Common myeloid progenitor, CD34-positive (primary cell): Measurements from ENCODE around the gene PROZ. TPM values are rescaled to one million over a fixed set of nuclear protein-coding genes. Genes with fewer than 3 reads are reported as not detected.
A peak's percentile ranks its signal among the peaks of the same experiment; 100 is the strongest.
"Not testable (repeated sequence)": the region's sequence is repeated elsewhere in the genome, so short reads cannot be mapped to it uniquely, and the experiment has no call there.

Experiments
- CTCF ChIA-PET: fragments of 350-600 bp; sonication (Branson Sonifier 250); formaldehyde crosslinking; loops from one replicate; lab custom pipeline; 2021; ENCODE audit warnings: antibody characterized with exemption; lab: Charles Lee
- POLR2A ChIA-PET: fragments of 350-600 bp; sonication (Branson Sonifier 250); formaldehyde crosslinking; loops from one replicate; lab custom pipeline; 2021; ENCODE audit warnings: antibody characterized with exemption; lab: Charles Lee
- DNase-seq, 3 donors: peaks; one replicate each; pipeline versions ENCODE4 v3.0.0 to v3.0.0-alpha.2; 2013
- H3K27ac ChIP-seq, 2 experiments: 1 replicate in 1 of 2; 2 replicates in 1 of 2; pipeline ENCODE4 v1.7.0; 2013; ENCODE audit warnings: inconsistent platforms in 2 of 2, low read length in 2 of 2, mild to moderate bottlenecking in 2 of 2, low read depth in 1 of 2, moderate library complexity in 1 of 2; ENCODE audit not compliant: severe bottlenecking in 2 of 2, insufficient read depth in 1 of 2, poor library complexity in 1 of 2
- H3K27me3 ChIP-seq, 5 experiments: replicated peaks in 2 of 5; 1 replicate in 3 of 5; 2 replicates in 2 of 5; pipeline versions ENCODE4 v1.6.1 to v1.7.0; 2013; ENCODE audit warnings: low read length in 4 of 5, mild to moderate bottlenecking in 2 of 5, moderate library complexity in 2 of 5, inconsistent platforms in 1 of 5; ENCODE audit not compliant: insufficient read depth in 5 of 5, control insufficient read depth in 4 of 5
- H3K36me3 ChIP-seq, 4 experiments: 1 replicate in 2 of 4; 2 replicates in 2 of 4; pipeline versions ENCODE4 v1.6.1 to v1.7.0; 2013; ENCODE audit warnings: low read length in 3 of 4, control low read depth in 1 of 4, mild to moderate bottlenecking in 1 of 4; ENCODE audit not compliant: control insufficient read depth in 4 of 4, insufficient read depth in 4 of 4
- H3K4me1 ChIP-seq, 4 experiments: 1 replicate in 3 of 4; 2 replicates in 1 of 4; pipeline versions ENCODE4 v1.6.1 to v1.7.1; 2013; ENCODE audit warnings: low read length in 3 of 4, mild to moderate bottlenecking in 3 of 4, control low read depth in 1 of 4, inconsistent platforms in 1 of 4, moderate library complexity in 1 of 4; ENCODE audit not compliant: control insufficient read depth in 4 of 4, insufficient read depth in 4 of 4; ENCODE audit errors: control extremely low read depth in 1 of 4
- H3K4me3 ChIP-seq, 7 experiments: 1 replicate in 4 of 7; 2 replicates in 3 of 7; pipeline versions ENCODE4 v1.5.1 to v1.7.0; 2013; ENCODE audit warnings: mild to moderate bottlenecking in 7 of 7, low read length in 6 of 7, moderate library complexity in 6 of 7, inconsistent platforms in 2 of 7, low read depth in 2 of 7, control low read depth in 1 of 7; ENCODE audit not compliant: insufficient read depth in 4 of 7, control insufficient read depth in 1 of 7; ENCODE audit errors: extremely low read depth in 1 of 7
- H3K9me3 ChIP-seq, 5 experiments: 1 replicate in 4 of 5; 2 replicates in 1 of 5; pipeline versions ENCODE4 v1.6.1 to v1.7.1; 2013; ENCODE audit warnings: low read length in 4 of 5, mild to moderate bottlenecking in 2 of 5, inconsistent platforms in 1 of 5, low read depth in 1 of 5, moderate library complexity in 1 of 5; ENCODE audit not compliant: control insufficient read depth in 4 of 5, insufficient read depth in 2 of 5; ENCODE audit errors: control extremely low read depth in 1 of 5
- WGBS: methylation state at CpG from one replicate; pipeline ENCODE4 v1.1.5; 2013; ENCODE audit not compliant: insufficient coverage; 5-methylcytosine and 5-hydroxymethylcytosine counted together
- polyA plus RNA-seq: library from polyadenylated mRNA; unstranded; fragments of 120-200 nt; gene quantifications from one replicate; pipeline ENCODE4 v1.2.1, GENCODE V29; 2013

The PROZ gene, protein sequence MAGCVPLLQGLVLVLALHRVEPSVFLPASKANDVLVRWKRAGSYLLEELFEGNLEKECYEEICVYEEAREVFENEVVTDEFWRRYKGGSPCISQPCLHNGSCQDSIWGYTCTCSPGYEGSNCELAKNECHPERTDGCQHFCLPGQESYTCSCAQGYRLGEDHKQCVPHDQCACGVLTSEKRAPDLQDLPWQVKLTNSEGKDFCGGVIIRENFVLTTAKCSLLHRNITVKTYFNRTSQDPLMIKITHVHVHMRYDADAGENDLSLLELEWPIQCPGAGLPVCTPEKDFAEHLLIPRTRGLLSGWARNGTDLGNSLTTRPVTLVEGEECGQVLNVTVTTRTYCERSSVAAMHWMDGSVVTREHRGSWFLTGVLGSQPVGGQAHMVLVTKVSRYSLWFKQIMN
- not detected for polyA plus RNA-seq

- ChIA-PET CTCF (interaction anchor here (1.0 kb wide), 1 partner anchor 27 kb away, joined by 4 read pairs; no protein-coding TSS in a partner anchor), POLR2A (no interaction called here)
- no peak for DNase-seq
- H3K27me3 ChIP-seq = peaks cover 0 to 18% (median 2%) of the 10 kb centered on the region in 5 experiments
- no peak within 1 kb of the TSS for H3K27ac ChIP-seq
- no peaks in the 10 kb centered on the region for H3K36me3 ChIP-seq
- no peak within 1 kb of the TSS for H3K4me3 ChIP-seq
- peaks cover 0 to 4% (median 2%) of the 10 kb centered on the region in 5 experiments for H3K9me3 ChIP-seq
- peaks cover 3 to 21% (median 19%) of the 10 kb centered on the region in 4 experiments for H3K4me1 ChIP-seq
- WGBS = 87% methylated on average over 14 of the region's 16 CpGs
Observed at GRCh38 chr13:113157929-113158747, at the start of gene PROZ. Gene PROZ, plus strand, starts transcription at chr13:113158648. Its CDS starts 13 bp downstream, at chr13:113158661.

DNA sequence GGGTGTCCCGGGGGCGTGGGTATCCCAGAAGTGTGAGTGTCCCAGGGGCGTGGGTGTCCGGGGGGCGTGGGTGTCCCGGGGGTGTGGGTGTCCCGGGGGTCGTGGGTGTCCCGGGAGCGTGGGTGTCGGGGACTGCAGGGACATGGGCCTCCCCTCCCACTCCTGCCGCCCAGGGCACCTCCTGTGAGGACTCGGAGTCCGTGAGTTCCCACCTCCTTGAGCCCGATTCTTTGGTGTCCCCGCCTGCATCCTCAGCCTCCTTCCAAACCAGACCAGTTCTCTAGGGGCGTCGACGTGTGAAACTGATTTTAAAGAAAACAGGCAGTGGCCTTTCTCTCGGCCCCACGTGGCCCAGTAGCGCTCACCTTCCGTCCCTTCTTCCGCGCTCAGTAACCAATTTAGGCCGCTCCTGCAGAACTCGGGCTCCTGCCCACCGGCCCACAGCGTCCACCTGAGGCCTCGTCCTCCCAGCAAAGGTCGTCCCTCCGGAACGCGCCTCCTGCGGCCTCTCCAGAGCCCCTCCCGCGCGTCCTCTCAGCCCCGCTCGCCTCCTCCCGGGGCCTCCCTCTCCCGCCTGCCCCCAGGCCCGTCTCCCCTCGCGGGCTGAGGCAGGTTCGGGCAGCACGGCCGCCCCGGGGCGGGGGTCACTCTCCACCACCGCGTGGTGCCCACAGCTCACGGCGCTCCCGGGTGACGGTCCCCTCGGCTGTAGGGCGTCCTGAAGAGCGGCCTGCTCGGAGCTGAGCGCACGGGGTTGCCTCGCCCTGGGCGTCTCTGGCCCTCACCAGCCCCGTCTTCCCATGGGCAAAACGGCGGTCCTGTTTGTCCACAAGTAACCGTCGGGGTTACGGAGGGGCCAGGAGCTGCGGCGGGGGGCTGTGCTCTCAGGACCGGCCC is 49.0 kb upstream of the PROZ start:
- Histone ChIP-seq H3K36me3 (no peaks in the 10 kb centered on the region), H3K9me3 (peaks cover 0 to 11% (median 6%) of the 10 kb centered on the region in 5 experiments), H3K4me3 (peak overlapping the region in 2 of 7 experiments; percentile 60 to 70), H3K27me3 (peaks cover 0 to 45% (median 14%) of the 10 kb centered on the region in 5 experiments), H3K4me1 (peaks cover 0 to 24% (median 22%) of the 10 kb centered on the region in 4 experiments), H3K27ac (no peak overlapping the region)
- ChIA-PET POLR2A (no interaction called here), CTCF (no interaction called here)
- 35% methylated on average over 71 of the region's 73 CpGs for WGBS
- DNase-seq = peak in 1 of 3 donors; percentile 8

- Histone ChIP-seq H3K27me3 (peaks cover 0 to 39% (median 14%) of the 10 kb centered on the region in 5 experiments), H3K4me1 (peaks cover 0 to 24% (median 22%) of the 10 kb centered on the region in 4 experiments), H3K4me3 (peak overlapping the region; percentile 3 to 73 (median 51)), H3K36me3 (no peaks in the 10 kb centered on the region), H3K27ac (no peak overlapping the region), H3K9me3 (peaks cover 0 to 11% (median 6%) of the 10 kb centered on the region in 5 experiments)
- whole genome bisulfite sequencing = 1% methylated on average over 60 of the region's 99 CpGs
- ChIA-PET POLR2A (no interaction called here), CTCF (no interaction called here)
- peak in 2 of 3 donors; percentile 44 to 55 for DNase-seq
Observed at GRCh38 chr13:113110048-113110851, 48.2 kb upstream of the PROZ start.

- ChIA-PET POLR2A (no interaction called here), CTCF (no interaction called here)
- peak overlapping the region in 6 of 7 experiments; percentile 42 to 73 (median 56) for H3K4me3 ChIP-seq
- DNase-seq = peak in 2 of 3 donors; percentile 17 to 42
- no peak overlapping the region for H3K27ac ChIP-seq
- peaks cover 0 to 11% (median 6%) of the 10 kb centered on the region in 5 experiments for H3K9me3 ChIP-seq
- no peaks in the 10 kb centered on the region for H3K36me3 ChIP-seq
- 16% methylated on average over 45 of the region's 49 CpGs for WGBS
- peaks cover 0 to 32% (median 11%) of the 10 kb centered on the region in 5 experiments for H3K27me3 ChIP-seq
- peaks cover 0 to 24% (median 22%) of the 10 kb centered on the region in 4 experiments for H3K4me1 ChIP-seq
Observed at GRCh38 chr13:113110852-113111315, 47.6 kb upstream of the PROZ start.

DNA sequence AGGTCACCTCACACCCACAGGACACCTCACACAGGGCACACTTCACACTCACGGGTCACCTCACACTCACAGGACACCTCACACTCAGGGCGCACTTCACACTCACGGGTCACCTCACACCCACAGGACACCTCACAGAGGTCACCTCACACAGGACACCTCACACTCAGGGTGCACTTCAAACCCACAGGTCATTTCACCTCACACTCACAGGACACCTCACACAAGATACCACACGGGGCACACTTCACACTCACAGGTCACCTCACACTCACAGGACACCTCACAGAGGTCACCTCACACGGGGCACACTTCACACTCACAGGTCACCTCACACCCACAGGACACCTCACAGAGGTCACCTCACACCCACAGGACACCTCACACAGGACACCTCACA is 46.6 kb upstream of the PROZ start:
- POLR2A ChIA-PET, DNase-seq, H3K4me3 ChIP-seq, H3K27ac ChIP-seq, CTCF ChIA-PET, H3K36me3 ChIP-seq: not testable (repeated sequence)
- WGBS = 90% methylated on average over 5 of the region's 5 CpGs
- H3K9me3 ChIP-seq = peaks cover 0 to 11% (median 6%) of the 10 kb centered on the region in 5 experiments
- H3K27me3 ChIP-seq = peaks cover 0 to 30% (median 10%) of the 10 kb centered on the region in 5 experiments
- peaks cover 0 to 24% (median 22%) of the 10 kb centered on the region in 4 experiments for H3K4me1 ChIP-seq

GRCh38 chr13:113112475-113112874 is 46.0 kb upstream of the PROZ start:
- Histone ChIP-seq H3K27me3 (peaks cover 0 to 30% (median 10%) of the 10 kb centered on the region in 5 experiments), H3K9me3 (peaks cover 0 to 11% (median 6%) of the 10 kb centered on the region in 5 experiments), H3K4me1 (peaks cover 0 to 24% (median 22%) of the 10 kb centered on the region in 4 experiments)
- H3K36me3 ChIP-seq, POLR2A ChIA-PET, H3K27ac ChIP-seq, DNase-seq, CTCF ChIA-PET, H3K4me3 ChIP-seq: not testable (repeated sequence)
- WGBS = 100% methylated on average over 1 of the region's 1 CpG
